ENCODE measurements around the gene REM2.
"Not testable (repeated sequence)": the region's sequence is repeated elsewhere in the genome, so short reads cannot be mapped to it uniquely, and the experiment has no call there.

REM2 gene

DNA sequence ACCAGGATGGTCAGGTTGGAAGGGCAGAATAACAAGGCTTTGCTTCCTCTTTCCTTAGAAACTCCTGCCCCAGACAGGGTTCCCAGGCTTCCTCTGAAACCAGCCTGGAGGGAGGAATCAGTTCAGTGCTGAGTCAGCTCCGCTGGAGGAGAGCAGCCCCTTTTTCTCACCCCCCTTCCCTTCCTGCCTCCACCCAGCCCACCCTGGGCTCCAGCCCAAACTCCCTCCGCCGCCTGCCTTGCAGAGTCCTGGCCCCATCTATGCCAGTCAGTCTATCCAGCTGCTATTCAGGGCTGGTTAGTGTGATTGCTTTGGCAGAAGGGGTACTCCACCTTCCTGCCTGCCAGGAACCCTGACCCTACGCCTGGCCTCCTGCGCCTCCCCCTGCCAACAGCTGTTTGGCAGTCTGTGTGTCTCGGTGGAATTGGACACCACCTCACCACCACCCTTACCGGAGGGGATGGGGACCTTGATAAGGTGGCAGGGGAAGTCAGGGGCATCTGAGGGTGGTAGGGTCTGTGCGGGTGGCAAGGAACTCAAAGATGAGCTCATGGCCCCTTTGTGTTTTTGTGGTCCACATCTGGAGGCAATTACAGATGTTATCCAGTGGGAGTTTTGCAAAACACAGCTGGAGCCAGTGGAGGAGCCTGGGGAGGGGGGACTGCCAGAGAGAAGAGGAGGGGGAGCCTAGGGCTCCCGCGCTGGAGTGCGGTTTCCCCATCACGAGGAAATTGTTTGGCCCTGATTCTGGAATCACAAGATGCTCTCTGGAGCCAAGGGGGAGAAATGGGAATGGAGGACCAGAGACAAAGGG is 34.5 kb upstream of the REM2 start:
- DNase-seq (ENCODE audit: low read depth in 2 of 2), result no peak

DNA sequence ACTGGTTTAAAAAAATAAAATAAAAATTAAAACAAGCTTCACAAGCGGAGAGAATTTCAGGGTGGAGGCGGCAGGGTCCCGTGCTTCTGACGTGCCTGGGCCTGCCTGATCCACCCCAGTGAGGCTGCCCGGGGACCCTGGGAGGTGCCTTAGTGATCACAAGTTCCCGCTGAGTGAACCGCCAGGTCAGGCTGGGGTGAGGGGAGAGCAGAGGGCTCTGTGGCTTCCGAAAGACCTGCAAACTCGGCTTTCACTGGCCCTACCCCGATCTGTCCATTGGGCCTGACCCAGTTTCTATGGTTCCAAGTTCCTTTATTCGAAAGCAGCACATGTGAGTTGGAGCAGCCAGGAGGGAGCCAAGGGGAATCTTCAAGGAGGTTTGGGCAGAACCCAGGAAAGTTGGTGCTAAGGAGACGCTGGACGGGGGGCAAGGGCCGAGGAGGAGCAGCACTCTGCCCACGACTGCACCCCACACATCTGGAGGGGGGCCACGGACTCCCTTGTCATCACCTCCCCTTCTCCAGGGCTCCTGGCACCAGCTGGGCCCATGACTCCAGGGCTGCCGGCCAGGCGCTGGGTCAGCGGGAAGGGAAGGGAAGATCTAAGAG is 33.7 kb upstream of the REM2 start:
- no peak for DNase-seq (ENCODE audit: low read depth in 2 of 2)

DNA sequence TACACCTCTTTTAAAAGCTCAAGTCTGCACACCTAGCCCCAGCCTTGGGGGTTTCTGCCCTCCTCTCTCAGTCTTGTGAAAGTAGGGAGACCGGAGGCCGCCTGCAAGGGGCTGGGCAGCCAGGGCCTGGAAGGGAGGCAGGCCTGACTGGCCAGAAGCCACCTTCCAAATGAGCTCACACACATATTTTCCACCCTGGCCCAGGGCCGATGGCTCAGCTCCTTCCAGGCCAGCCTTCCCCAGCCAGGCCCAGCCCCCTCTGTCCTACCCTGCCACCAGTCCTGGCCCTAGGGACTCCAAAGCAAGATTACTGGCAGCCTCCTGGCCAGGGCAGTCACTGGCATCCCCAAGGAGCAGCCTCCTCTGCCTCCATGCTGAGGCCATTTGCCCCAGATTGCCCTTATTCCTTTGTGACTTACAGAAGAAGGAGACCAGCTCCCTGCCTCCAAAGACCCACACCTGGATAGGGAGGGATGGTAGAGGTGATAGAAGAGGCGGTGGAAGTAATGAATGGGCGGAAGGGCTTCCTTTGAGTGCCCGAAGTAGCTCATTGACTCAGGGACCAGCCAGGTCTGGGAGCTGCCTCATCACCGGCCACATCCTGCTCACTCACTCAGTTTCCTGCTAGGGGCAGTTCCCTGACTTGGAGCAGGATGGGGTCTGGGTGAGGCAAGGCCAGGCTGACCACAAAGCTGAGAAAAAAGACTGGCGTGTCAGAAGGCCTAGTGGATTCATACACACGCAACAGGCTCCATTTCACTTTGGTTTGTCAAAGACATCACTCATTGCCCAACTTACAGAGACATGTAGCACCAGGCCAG is 31.9 kb upstream of the REM2 start:
- DNase-seq (ENCODE audit: low read depth in 2 of 2), result no peak

DNA sequence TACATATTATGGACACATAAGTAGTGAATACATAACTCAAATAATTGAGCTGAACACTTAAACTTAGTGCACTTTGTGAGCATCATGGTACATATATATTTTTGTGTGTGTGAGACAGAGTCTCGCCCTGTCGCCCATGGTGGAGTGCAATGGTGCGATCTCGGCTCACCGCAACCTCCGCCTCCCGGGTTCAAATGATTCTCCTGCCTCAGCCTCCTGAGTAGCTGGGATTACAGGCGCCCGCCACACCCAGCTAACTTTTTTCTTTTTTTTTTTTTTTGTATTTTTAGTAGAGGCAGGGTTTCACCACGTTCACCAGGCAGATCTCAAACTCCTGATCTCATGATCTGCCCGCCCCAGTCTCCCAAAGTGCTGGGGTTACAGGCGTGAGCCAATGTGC is 30.8 kb upstream of the REM2 start:
- DNase-seq (ENCODE audit: low read depth in 2 of 2), result not testable (repeated sequence)

DNA sequence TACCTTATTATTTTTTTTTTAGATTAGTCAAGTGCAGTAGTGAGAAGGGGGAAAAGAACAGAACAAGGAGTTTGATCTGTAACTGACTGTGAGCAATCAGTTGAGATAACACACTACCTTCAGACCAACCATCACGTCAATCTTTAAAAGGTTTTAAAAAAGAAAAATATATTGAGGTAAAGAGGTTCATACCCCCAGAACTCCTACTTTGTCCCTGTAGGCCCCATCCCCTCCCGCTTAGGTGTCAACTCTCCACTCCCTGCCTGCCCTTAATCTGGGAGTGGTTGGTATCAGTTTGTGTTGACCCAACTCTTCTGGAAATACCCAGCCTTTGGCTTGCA is 30.5 kb upstream of the REM2 start:
- no peak for DNase-seq (ENCODE audit: low read depth in 2 of 2)

DNA sequence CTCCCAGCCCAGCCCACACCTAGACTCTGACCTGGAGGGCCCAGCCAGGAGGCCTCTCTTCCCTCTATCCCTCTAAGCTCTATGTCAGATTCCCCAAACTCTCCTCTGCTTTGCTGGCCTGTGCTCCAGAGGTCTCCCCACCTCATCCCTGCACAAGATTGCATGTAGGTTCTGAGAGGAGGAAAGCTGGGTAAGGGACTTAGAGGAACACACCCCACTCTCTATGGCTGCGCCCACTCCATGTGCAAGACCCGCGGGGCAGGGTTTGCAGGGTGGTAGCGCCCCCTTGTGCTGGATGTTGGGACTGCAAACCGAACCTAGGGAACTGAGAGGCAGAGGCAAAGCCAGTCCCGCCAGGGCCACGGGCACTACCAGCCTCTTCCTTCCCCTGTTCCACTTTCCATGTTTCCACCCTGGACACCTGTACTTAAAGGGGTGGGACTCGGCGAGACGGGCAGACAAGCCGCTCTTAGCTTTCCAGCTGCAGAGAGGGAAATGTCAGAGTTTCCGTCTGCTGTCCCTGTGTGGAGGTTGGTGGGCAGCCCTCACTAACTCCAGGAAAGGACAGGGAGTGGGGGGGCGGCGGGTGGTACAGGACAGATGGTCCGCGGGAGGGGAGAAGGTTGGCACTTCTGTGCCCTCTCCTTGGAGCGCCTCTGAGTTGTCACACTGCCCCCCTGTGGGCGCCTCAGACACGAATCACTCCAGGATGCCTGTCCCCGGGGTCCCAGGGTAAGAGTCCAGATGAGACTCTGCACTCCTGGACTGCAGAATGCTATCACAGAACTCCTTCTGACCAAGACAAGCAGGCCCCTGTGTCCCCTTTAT is 29.9 kb upstream of the REM2 start:
- peak; percentile 78 to 94 for DNase-seq (ENCODE audit: low read depth in 2 of 2)

DNA sequence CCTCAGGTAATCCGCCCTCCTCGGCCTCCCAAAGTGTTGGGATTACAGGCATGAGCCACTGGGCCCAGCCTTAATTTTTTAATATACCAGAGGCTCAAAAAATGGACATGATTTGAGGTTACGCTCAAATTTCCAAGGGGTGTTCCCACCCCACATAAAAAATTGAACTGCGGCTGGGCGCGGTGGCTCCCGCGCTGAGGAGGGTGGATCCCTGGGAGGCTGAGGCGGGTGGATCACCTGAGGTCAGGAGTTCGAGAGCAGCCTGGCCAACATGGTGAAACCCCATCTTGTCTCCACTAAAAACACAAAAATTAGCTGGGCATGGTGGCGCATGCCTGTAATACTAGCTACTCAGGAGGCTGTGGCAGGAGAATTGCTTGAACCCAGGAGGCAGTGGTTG is 28.7 kb upstream of the REM2 start:
- DNase-seq (ENCODE audit: low read depth in 2 of 2), result not testable (repeated sequence)

DNA sequence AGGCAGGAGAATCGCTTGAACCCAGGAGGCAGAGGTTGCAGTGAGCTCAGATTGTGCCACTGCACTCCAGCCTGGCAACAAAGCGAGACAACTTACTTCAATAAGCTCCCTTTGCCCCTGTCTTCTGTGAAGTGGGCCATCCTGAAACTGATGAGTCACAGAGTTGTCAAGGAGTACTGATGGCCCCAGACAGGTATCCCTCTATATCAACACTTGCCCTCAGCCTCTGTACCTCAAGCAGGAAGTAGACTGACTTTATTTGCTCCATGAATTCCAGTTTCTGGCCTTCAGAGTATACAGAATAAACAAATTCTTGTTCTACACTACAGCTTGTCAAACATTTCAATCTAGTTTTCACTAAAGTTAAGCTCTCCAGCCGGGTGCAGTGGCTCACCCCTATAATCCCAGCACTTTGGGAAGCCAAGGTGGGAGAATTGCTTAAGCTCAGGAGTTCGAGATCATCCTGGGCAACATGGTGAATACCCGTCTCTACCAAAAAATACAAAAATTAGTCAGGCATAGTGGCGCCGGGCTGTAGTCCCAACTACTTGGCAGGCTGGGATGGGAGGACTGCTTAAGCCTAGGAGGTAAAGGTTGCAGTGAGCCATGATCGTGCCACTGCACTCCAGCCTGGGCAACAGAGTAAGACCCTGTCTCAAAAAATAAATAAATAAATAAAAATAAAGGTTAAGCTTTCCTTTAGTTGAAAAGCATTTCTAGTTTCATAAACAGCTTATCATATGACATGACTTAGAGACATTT is 27.9 kb upstream of the REM2 start:
- no peak for DNase-seq (ENCODE audit: low read depth in 2 of 2)

DNA sequence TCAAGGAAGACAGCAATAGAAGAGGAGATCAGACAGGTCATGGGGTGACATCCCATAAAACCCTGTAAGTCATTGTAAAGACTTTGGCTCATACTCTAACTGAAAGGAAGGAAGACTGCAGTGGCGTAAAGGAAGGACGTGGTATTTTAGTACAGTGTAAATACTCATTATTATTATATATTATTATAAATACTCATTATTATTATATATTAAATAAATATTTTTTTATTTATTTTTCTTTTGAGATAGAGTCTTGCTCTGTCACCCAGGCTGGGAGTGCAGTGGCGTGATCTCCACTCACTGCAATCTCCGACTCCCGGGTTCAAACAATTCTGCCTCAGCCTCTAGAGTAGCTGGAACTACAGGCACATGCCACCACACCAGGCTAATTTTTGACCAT is 26.6 kb upstream of the REM2 start:
- no peak for DNase-seq (ENCODE audit: low read depth in 2 of 2)

DNA sequence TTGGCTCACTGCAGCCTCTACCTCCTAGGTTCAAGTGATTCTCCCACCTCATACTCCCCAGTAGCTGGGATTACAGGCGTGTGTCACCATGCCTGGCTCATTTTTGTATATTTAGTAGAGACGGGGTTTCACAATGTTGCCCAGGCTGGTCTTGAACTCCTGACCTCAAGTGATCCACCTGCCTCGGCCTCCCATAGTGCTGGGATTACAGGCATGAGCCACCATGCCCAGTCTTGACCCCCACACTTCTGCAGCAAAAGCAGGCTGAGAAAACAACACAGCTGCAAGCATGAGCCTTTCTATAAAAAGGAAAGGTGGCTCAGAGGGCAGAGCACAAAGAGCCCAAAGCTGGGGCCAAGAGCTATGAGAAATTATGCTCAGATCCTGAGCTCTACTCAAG is 22.6 kb upstream of the REM2 start:
- not testable (repeated sequence) for DNase-seq (ENCODE audit: low read depth in 2 of 2)

DNA sequence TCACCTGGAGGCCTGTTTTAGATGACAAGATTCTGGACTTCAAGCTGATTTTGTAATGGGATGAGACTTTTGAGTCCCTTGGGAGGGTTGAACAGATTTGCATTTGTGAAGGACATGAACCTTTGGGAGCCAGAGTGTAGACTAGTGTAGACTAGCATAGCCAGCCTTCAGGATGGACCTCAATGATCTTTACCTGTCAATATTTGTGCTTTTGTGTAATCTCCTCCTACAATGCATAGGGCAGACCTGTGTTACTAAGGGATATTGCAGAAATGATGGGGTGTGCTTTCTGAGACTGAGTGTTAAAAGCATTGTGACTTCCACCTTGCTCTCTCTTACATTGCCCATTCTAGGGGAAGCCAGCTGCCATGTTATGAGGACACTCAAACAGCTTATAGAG is 21.4 kb upstream of the REM2 start:
- DNase-seq (ENCODE audit: low read depth in 2 of 2), result no peak

DNA sequence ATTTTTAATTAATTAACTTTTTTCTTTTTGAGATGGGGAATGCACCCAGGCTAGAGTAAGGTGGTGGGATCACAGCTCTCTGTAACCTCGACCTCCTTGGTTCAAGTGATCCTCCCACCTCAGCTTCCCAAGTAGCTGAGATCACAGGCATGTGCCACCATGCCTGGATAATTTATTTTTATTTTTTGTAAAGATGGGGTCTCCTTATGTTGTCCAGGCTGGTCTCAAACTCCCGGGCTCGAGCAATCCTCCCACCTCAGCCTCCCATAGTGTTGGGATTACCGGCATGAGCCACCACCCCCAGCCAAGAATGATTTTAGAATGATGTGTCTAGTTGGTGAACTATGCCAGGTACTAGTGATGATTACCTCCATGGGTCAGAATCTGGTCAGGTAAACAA is 18.0 kb upstream of the REM2 start:
- no peak for DNase-seq (ENCODE audit: low read depth in 2 of 2)

DNA sequence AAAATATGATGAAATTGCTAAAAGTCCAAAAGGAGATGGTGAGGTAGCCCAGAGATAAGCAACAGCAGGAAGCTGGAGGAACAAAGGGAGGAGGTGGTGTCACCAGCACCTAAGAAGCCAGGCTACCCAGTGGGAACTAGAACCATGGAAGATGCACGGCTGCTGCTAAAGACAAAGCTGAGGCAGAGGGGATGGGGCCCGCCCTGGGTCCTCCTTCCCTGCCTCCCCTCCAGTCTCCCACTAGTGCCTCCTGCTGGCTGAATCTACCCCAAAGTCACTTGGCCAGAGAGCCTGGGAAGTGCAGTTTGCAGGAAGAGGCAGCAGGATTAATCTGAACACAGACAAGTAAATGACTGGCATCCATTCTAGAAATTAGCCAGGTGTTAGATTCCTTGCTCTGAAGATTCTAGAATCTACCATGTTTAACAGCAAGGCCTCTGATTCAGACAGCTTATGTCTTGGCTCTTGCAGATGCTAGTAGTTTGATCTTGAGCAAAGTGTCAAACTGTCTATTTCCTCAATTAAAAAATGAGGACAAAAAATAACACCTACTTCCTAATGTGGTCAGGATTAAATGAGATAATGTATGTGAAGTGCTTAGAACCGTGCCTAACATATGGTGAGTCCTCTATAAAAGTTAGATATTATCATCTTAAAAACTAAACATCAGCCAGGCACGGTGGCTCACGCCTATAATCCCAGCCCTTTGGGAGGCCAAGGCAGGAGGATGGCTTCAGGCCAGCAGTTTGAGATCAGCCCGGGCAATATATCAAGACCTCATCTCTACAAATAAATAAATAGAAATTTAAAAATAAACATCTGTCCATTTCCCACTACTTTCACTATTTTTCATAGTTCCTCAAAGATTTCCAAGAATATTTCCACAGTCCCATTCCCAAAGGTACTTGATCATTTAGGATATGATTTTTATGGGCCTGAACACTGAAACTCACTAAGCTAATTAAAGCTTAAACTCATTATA is 17.3 kb upstream of the REM2 start:
- DNase-seq (ENCODE audit: low read depth in 2 of 2), result no peak

DNA sequence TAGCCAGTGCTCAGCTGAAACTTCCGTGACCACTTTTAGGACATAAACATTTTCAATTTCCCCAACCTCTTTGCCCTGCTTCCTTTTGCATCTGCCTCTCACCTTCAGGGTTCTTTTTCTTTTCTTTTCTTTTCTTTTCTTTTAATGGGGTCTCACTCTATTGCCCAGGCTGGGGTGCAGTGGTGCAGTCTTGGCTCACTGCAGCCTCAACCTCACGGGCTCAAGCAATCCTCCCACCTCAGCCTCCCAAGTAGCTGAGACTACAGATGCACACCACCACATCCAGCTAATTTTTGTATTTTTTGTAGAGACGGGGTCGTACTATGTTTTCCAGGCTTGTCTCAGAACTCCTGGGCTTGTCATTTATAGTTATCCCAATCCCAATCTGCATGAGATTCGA is 16.1 kb upstream of the REM2 start:
- no peak for DNase-seq (ENCODE audit: low read depth in 2 of 2)

DNA sequence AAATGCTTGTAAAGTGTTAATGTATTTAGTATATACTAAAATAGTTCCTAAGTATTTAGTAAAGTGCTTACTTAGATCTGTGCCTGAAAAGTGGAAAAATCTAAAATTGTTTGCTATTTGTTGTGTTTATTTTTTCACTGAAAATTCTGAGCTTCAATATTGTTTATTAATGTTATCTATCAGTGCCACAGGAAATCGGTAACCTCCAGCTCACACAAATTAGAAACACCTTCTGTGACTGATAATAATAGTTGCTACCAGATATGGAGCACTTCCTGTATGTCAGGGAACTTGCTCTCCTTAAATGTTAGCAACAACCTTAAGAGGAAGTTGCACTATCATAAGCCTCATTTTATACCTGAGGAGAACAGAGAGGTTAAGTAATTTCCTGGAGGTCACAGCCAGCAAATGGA is 12.2 kb upstream of the REM2 start:
- no peak for DNase-seq (ENCODE audit: low read depth in 2 of 2)

DNA sequence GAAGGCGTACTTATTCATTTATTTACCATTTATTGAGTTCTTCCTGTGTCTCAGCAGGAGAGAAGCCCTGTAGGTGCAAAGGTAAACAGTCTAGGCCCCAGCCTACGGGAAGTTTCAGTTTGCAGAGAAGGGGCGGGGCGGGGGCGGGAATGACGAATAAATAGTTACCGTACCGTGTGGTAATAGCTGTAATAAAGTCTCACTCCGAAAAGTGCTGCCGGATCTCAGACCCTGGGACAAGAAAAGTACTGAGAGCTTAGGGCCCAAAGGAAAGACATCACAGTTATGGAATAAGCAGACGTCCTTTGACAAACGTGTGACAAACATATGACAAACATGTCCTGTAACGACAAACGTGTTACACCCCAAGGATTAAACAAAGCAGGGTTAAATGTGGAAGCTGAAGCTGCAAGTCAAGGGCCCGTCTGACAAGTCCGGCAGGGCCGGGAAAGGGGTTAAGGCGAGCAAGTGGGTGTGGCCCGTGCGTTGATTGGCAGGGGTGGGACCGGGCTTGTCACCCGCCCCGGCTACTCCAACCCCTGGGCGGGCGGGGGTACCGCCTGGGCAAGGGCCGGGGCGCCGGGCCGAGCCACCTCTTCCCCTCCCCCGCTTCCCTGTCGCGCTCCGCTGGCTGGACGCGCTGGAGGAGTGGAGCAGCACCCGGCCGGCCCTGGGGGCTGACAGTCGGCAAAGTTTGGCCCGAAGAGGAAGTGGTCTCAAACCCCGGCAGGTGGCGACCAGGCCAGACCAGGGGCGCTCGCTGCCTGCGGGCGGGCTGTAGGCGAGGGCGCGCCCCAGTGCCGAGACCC is 11.6 kb upstream of the REM2 start, which contains the start of gene LRP10:
Gene LRP10, plus strand, starts transcription at position 517 of the 809 bp plus-strand sequence. CDS start 564 bp downstream, outside the sequence.
- peak; percentile 44 to 54 for DNase-seq (ENCODE audit: low read depth in 2 of 2)

DNA sequence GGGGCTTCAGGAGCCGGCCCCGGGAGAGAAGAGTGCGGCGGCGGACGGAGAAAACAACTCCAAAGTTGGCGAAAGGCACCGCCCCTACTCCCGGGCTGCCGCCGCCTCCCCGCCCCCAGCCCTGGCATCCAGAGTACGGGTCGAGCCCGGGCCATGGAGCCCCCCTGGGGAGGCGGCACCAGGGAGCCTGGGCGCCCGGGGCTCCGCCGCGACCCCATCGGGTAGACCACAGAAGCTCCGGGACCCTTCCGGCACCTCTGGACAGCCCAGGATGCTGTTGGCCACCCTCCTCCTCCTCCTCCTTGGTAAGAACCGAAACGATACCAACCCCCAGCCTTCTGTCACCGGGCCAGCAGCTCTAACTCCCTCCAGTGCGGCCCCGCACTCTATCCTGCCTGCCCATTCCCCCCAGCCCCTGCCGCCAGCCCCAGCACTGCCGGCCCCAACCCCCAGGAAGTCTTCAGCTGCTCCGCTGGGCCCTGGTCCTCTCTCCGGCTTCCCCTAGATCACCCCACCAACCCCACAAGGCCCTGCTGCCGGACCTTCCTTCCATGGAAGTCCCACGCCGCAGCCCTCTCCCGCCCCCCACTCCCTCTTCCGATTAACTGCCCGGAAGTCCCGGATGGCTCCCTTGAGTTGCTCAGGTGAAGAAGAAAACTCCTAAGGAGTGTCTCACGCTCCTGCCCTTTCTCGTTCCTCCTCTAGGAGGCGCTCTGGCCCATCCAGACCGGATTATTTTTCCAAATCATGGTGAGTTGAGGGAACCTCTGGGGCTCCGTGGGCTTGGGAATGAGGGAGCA is 10.8 kb upstream of the REM2 start:
- DNase-seq (ENCODE audit: low read depth in 2 of 2), result peak; percentile 54 to 59

Data from stimulated activated CD8-positive, alpha-beta memory T cell treated with anti-CD3 and anti-CD28 coated beads, Interleukin-7, amount 100 ng/mL, for 1 hour (primary cell).